WTC11 (cell line): ENCODE data around the gene TAF1D.
"Not testable (repeated sequence)": the region's sequence is repeated elsewhere in the genome, so short reads cannot be mapped to it uniquely, and the experiment has no call there.

Experiments used
- ESRRA ChIP-seq: sonication (generic); formaldehyde crosslinking; IDR thresholded peaks from 2 replicates; pipeline ENCODE4 v1.8.1; 2022; ENCODE audit warnings: mild to moderate bottlenecking, missing genetic modification reagents, borderline replicate concordance
- NFYB ChIP-seq: sonication (generic); formaldehyde crosslinking; conservative IDR thresholded peaks from 2 replicates; pipeline ENCODE4 v1.8.0; 2022; ENCODE audit warnings: low read depth, missing genetic modification reagents
- RELA ChIP-seq: sonication (generic); formaldehyde crosslinking; IDR thresholded peaks from 2 replicates; pipeline ENCODE4 v1.8.1; 2022; ENCODE audit warnings: missing genetic modification reagents, mild to moderate bottlenecking, borderline replicate concordance
- TF ChIP-seq, protein P1 (sequence below): fragments of 250-450 bp; sonication (Bioruptor Pico); IDR thresholded peaks from 2 replicates; pipeline ENCODE4 v1.9.0; 2021; ENCODE audit warnings: mild to moderate bottlenecking, borderline replicate concordance
- TF ChIP-seq, protein P2 (sequence below): fragments of 200-600 bp; IDR thresholded peaks from 2 replicates; pipeline ENCODE4 v1.8.0; 2022; ENCODE audit warnings: antibody characterized with exemption

DNA sequence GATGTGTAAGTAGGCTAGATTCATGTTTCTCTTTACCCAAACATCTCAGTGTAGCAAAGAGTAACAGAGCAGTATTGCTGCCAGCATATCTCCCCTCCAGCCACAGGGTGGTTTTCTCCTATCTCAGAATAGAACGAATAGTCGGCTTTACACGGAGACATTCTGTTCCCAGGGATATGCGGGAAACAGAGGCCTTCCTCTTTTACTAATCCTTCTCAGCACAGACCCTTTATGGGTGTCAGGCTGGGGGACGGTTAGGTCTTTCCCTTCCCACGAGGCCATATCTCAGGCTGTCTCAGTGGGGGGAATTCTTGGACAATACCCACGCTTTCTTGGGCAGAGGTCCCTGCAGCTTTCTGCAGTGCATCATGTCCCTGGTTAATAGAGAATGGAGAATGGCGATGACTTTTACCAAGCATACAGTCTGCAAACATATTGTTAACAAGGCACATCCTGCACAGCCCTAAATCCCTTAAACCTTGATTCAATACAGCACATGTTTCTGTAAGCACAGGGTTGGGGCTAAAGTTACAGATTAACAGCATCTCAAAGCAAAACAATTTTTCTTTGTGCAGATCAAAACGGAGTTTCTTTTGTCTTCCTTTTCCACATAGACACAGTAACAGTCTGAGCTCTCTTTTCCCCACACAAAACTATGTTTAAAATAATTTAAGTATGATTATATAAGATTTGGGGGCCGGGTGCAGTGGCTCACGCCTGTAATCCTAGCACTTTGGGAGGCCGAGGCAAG is 3.9 kb upstream of the TAF1D start:
- TF ChIP-seq, protein P1, sequence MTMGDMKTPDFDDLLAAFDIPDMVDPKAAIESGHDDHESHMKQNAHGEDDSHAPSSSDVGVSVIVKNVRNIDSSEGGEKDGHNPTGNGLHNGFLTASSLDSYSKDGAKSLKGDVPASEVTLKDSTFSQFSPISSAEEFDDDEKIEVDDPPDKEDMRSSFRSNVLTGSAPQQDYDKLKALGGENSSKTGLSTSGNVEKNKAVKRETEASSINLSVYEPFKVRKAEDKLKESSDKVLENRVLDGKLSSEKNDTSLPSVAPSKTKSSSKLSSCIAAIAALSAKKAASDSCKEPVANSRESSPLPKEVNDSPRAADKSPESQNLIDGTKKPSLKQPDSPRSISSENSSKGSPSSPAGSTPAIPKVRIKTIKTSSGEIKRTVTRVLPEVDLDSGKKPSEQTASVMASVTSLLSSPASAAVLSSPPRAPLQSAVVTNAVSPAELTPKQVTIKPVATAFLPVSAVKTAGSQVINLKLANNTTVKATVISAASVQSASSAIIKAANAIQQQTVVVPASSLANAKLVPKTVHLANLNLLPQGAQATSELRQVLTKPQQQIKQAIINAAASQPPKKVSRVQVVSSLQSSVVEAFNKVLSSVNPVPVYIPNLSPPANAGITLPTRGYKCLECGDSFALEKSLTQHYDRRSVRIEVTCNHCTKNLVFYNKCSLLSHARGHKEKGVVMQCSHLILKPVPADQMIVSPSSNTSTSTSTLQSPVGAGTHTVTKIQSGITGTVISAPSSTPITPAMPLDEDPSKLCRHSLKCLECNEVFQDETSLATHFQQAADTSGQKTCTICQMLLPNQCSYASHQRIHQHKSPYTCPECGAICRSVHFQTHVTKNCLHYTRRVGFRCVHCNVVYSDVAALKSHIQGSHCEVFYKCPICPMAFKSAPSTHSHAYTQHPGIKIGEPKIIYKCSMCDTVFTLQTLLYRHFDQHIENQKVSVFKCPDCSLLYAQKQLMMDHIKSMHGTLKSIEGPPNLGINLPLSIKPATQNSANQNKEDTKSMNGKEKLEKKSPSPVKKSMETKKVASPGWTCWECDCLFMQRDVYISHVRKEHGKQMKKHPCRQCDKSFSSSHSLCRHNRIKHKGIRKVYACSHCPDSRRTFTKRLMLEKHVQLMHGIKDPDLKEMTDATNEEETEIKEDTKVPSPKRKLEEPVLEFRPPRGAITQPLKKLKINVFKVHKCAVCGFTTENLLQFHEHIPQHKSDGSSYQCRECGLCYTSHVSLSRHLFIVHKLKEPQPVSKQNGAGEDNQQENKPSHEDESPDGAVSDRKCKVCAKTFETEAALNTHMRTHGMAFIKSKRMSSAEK: not testable (repeated sequence)
- not testable (repeated sequence) for TF ChIP-seq ESRRA (CRISPR knock-in tag); RELA; NFYB
- TF ChIP-seq, protein P2, sequence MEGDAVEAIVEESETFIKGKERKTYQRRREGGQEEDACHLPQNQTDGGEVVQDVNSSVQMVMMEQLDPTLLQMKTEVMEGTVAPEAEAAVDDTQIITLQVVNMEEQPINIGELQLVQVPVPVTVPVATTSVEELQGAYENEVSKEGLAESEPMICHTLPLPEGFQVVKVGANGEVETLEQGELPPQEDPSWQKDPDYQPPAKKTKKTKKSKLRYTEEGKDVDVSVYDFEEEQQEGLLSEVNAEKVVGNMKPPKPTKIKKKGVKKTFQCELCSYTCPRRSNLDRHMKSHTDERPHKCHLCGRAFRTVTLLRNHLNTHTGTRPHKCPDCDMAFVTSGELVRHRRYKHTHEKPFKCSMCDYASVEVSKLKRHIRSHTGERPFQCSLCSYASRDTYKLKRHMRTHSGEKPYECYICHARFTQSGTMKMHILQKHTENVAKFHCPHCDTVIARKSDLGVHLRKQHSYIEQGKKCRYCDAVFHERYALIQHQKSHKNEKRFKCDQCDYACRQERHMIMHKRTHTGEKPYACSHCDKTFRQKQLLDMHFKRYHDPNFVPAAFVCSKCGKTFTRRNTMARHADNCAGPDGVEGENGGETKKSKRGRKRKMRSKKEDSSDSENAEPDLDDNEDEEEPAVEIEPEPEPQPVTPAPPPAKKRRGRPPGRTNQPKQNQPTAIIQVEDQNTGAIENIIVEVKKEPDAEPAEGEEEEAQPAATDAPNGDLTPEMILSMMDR: not testable (repeated sequence)
